GM13976 (cell line): Measurements from ENCODE around the gene MSH5.

ENCODE experiments used
- DNase-seq: peaks from one replicate; pipeline ENCODE4 v3.0.0; 2012; ENCODE audit warnings: low spot score
- in situ Hi-C: fragments of 300-500 bp; cut with MboI; formaldehyde crosslinking; loops from one replicate; pipeline ENCODE4 v1.12.0; 2022; ENCODE audit warnings: low sequenced_read_pairs, mixed read lengths, inconsistent platforms; ENCODE audit not compliant: unreplicated experiment
- TF ChIP-seq, protein P1 (sequence below): IDR thresholded peaks from 2 replicates; pipeline ENCODE4 v1.5.1; 2012; ENCODE audit warnings: borderline replicate concordance, mild to moderate bottlenecking; ENCODE audit not compliant: insufficient read depth; ENCODE audit errors: extremely low read depth, missing control alignments, control extremely low read depth

MSH5 gene

GRCh38 chr6:31778193-31778592 is 38.4 kb downstream of the MSH5 start:
- in situ Hi-C loops, result no loop called here
- TF ChIP-seq, protein P1, sequence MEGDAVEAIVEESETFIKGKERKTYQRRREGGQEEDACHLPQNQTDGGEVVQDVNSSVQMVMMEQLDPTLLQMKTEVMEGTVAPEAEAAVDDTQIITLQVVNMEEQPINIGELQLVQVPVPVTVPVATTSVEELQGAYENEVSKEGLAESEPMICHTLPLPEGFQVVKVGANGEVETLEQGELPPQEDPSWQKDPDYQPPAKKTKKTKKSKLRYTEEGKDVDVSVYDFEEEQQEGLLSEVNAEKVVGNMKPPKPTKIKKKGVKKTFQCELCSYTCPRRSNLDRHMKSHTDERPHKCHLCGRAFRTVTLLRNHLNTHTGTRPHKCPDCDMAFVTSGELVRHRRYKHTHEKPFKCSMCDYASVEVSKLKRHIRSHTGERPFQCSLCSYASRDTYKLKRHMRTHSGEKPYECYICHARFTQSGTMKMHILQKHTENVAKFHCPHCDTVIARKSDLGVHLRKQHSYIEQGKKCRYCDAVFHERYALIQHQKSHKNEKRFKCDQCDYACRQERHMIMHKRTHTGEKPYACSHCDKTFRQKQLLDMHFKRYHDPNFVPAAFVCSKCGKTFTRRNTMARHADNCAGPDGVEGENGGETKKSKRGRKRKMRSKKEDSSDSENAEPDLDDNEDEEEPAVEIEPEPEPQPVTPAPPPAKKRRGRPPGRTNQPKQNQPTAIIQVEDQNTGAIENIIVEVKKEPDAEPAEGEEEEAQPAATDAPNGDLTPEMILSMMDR, result no peak
- no peak for DNase-seq

DNA sequence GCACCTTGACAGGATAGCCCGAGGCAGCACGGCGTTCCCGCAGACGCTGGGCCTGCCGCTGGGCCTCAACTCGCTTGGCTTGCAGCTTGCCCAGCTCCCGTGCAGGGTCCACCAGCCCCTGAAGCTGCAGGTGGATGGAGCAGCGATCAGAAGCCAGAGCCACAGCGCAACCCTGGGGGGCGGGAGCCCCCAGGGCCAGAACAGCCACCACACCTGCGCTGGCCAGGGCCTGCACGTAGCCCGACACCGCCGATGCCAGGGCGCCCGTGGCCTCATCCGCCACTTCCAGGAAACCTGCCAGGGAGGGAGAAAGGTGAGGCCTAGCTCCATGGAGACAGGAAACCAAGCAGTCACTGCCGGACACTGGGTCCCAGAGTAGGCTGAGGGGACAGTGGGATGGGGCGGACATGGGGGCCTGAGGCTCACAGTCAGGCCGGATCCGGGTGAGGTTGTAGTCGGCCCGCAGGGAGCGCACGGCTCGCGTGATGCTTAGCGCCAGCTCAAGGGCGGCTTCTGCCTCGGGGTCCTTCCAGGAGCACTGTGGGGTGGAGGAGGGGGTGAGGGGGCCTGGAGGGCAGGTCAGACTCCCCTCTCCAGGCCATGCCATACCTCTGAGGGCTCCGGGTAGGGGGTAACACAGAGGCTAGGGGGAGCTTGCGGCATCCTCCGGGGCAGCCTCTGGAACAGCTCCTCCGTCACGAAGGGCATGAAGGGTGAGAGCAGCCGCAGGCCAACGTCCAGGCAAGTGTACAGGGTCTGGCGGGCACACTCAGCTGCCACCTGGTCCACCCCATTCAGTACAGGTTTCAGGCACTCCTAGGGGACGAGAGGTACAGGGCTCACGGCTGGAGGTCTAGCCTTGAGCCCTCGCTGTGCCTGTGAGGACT is 39.4 kb downstream of the MSH5 start:
- no peak for DNase-seq
- TF ChIP-seq, protein P1, result no peak
- in situ Hi-C loops, result no loop called here

DNA sequence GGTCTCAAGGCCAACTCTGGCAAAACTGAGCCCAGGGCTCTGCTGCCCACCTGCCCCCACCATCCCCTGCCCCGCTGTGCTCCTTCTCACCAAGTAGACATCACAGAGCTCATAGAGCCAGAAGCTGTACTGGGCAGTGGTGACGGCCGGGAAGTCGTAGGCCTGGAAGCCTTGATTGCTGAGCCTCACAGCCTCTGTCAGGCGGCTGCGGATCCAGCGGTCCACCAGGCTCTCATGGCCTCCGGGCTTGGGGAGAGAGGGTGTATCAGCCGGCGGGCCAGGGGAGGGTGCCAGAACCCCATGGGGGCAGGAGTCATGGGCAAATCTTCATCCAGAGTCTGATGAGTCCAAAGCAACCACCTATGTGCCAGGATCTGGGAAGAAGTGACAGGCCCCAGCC is 40.1 kb downstream of the MSH5 start:
- in situ Hi-C loops, result no loop called here
- TF ChIP-seq, protein P1, result no peak
- no peak for DNase-seq

GRCh38 chr6:31780507-31781243 is 40.9 kb downstream of the MSH5 start:
- TF ChIP-seq, protein P1, result no peak
- DNase-seq, result no peak
- in situ Hi-C loops, result no loop called here

DNA sequence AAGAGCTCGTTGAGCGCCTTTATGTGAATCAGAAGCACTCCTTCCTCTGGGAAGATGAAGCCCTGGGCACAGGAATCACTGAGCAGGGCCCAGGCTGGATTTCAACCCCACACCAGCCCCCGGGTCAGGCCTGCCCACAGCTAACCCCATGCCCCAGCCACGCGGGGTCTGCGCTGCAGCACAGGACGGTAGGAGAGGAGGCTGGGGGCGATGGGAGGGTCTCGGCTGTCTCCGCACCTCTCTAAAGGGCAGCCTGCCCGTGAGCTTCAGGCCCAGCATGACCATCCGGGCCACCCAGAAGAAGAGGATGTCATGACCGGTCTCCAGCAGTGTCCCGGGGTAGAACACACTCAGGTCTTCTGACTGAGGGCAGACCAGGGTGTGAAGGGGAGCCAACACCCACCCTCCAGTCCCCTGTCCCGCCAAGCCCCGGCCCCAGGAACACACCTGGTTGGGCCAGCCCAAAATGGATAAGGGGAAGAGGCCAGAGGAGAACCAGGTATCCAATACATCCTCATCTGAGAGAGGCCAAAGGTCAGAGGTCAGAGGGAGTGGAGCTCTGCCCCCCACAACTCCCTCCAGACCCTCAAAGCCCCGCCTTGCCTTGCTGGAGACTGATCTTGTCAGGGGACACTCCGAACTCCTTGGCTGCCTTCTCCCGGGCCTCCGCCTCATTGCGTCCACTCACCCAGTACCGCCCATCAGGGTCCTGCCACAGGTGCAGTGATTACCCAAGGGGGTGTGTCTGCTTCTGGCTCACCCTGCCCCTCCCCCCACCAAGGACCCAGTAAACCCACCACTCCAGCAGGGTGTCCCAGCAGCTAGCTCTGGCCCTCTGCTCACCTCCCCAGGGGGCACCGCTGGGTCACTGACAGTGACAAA is 41.7 kb downstream of the MSH5 start:
- TF ChIP-seq, protein P1, result no peak
- in situ Hi-C loops, result no loop called here
- DNase-seq, result no peak
